HG03159 (cell line): ENCODE results near the gene KLHL17.
"Not testable (repeated sequence)": the region's sequence is repeated elsewhere in the genome, so short reads cannot be mapped to it uniquely, and the experiment has no call there.

Experiments used
- ATAC-seq: cut with Tn5 transposase; IDR thresholded peaks from one replicate; pipeline ENCODE4 v1.9.1; 2021; ENCODE audit warnings: mild to moderate bottlenecking, moderate library complexity; ENCODE audit not compliant: unreplicated experiment

KLHL17 gene

GRCh38 chr1:978835-979743 is 18.7 kb downstream of the KLHL17 start:
- ATAC-seq: no peak

- no peak for ATAC-seq
Observed at GRCh38 chr1:979744-980072, 19.3 kb downstream of the KLHL17 start.

GRCh38 chr1:980137-980571 is 19.8 kb downstream of the KLHL17 start:
- ATAC-seq: no peak

GRCh38 chr1:980602-981395 is 20.4 kb downstream of the KLHL17 start:
- ATAC-seq: no peak

GRCh38 chr1:981491-981954 is 21.1 kb downstream of the KLHL17 start:
- no peak for ATAC-seq

- ATAC-seq: no peak
Observed at GRCh38 chr1:981955-982558, 21.7 kb downstream of the KLHL17 start, which contains the start of gene PERM1. PERM1 (minus strand) TSS chr1:982093; CDS start chr1:981029, 1,064 bp downstream.

GRCh38 chr1:982765-983436 is 22.5 kb downstream of the KLHL17 start:
- ATAC-seq: no peak

GRCh38 chr1:983798-984475 is 23.6 kb downstream of the KLHL17 start:
- ATAC-seq: no peak

GRCh38 chr1:984476-984814 is 24.1 kb downstream of the KLHL17 start:
- no peak for ATAC-seq

- ATAC-seq: no peak
Observed at GRCh38 chr1:985126-985525, 24.7 kb downstream of the KLHL17 start.

GRCh38 chr1:988061-988460 is 27.7 kb downstream of the KLHL17 start:
- ATAC-seq: not testable (repeated sequence)

GRCh38 chr1:991275-991674 is 30.9 kb downstream of the KLHL17 start:
- ATAC-seq: not testable (repeated sequence)

- no peak for ATAC-seq
Observed at GRCh38 chr1:991895-992294, 31.5 kb downstream of the KLHL17 start.

GRCh38 chr1:992362-992761 is 32.0 kb downstream of the KLHL17 start:
- no peak for ATAC-seq

GRCh38 chr1:993379-993995 is 33.1 kb downstream of the KLHL17 start:
- no peak for ATAC-seq

- ATAC-seq: not testable (repeated sequence)
Observed at GRCh38 chr1:994546-994945, 34.2 kb downstream of the KLHL17 start.

- no peak for ATAC-seq
Observed at GRCh38 chr1:995665-996633, 35.6 kb downstream of the KLHL17 start.

GRCh38 chr1:996851-997712 is 36.7 kb downstream of the KLHL17 start:
- ATAC-seq: no peak
